GM20000 (cell line): ENCODE measurements around the gene SNCAIP.

Source experiments
- DNase-seq: peaks from one replicate; pipeline ENCODE4 v3.0.0; 2012; ENCODE audit warnings: low spot score
- CTCF ChIP-seq: IDR thresholded peaks from 2 replicates; pipeline ENCODE4 v1.5.1; 2012; ENCODE audit warnings: mild to moderate bottlenecking, control low read depth; ENCODE audit errors: extremely low read depth, missing control alignments

The SNCAIP gene

GRCh38 chr5:122435761-122436160 is 123.7 kb downstream of the SNCAIP start:
- no peak for TF ChIP-seq CTCF
- DNase-seq = no peak

- no peak for TF ChIP-seq CTCF
- no peak for DNase-seq
Observed at GRCh38 chr5:122436615-122437014, 124.6 kb downstream of the SNCAIP start.

GRCh38 chr5:122439645-122440044 is 127.6 kb downstream of the SNCAIP start:
- DNase-seq = no peak
- no peak for TF ChIP-seq CTCF

- peak; percentile 9 for DNase-seq
- no peak for TF ChIP-seq CTCF
Observed at GRCh38 chr5:122442938-122443337, 130.9 kb downstream of the SNCAIP start.

GRCh38 chr5:122444411-122444810 is 132.4 kb downstream of the SNCAIP start:
- no peak for DNase-seq
- no peak for TF ChIP-seq CTCF

- TF ChIP-seq CTCF = no peak
- DNase-seq = no peak
Observed at GRCh38 chr5:122445070-122445469, 133.0 kb downstream of the SNCAIP start.

- DNase-seq = no peak
- no peak for TF ChIP-seq CTCF
Observed at GRCh38 chr5:122447072-122447471, 135.0 kb downstream of the SNCAIP start.
